Body of pancreas (tissue), 4 donors: ENCODE results near the gene RNF187. TPM values are rescaled to one million over a fixed set of nuclear protein-coding genes. Genes with fewer than 3 reads are reported as not detected.

Experiments used
- ATAC-seq: fragments of 150-250 bp; one replicate; pipeline ENCODE4 v1.9.1; 2016
- DNase-seq, 4 donors: peaks; one replicate each; pipeline ENCODE4 v3.0.0-alpha.2; 2019
- H3K27ac ChIP-seq, 4 donors: fragments of 200-600 bp; sonication (generic); 1 replicate in 3 of 4; 2 replicates in 1 of 4; pipeline versions ENCODE4 v1.5.1 to v1.6.1; 2016 to 2019; ENCODE audit warnings: mild to moderate bottlenecking in 1 of 4, mixed read lengths in 1 of 4, moderate library complexity in 1 of 4
- H3K27me3 ChIP-seq, 2 donors: fragments of 200-600 bp; sonication (generic); one replicate each; pipeline ENCODE4 v1.6.0; 2016; ENCODE audit warnings: mild to moderate bottlenecking in 1 of 2
- H3K36me3 ChIP-seq, 2 donors: fragments of 200-600 bp; sonication (generic); replicated peaks in 1 of 2; 2 replicates each; pipeline ENCODE4 v1.5.1; 2016; ENCODE audit warnings: low read depth in 2 of 2; ENCODE audit not compliant: insufficient read depth in 1 of 2
- H3K4me1 ChIP-seq: fragments of 200-600 bp; sonication (generic); one replicate; pipeline ENCODE4 v1.6.0; 2016
- H3K4me3 ChIP-seq, 2 donors: fragments of 200-600 bp; sonication (generic); 1 replicate in 1 of 2; 2 replicates in 1 of 2; pipeline ENCODE4 v1.5.1; 2016 to 2019
- H3K9me3 ChIP-seq, 3 donors: fragments of 200-600 bp; sonication (generic); 1 replicate in 2 of 3; 2 replicates in 1 of 3; pipeline ENCODE4 v1.5.1; 2016
- CTCF ChIP-seq, 7 experiments: fragments of 450-650 bp in 4 of 7; fragments of 200-600 bp in 3 of 7; sonication (generic) in 3 of 7; IDR thresholded peaks; one replicate each; pipeline ENCODE4 v1.5.1; 2016 to 2019; ENCODE audit warnings: antibody characterized with exemption in 7 of 7
- POLR2A ChIP-seq, 3 donors: fragments of 450-650 bp; IDR thresholded peaks; one replicate each; pipeline ENCODE4 v1.6.1; 2016; ENCODE audit warnings: antibody characterized with exemption in 3 of 3, mild to moderate bottlenecking in 2 of 3
- WGBS, 2 donors: methylation state at CpG; one replicate each; pipeline ENCODE4 v1.1.5; 2017; 5-methylcytosine and 5-hydroxymethylcytosine counted together
- intact Hi-C: fragments of 100-400 bp; cut with DNase I; formaldehyde crosslinking; loops from one replicate; pipeline ENCODE4 v1.15.1; 2023
- total RNA-seq, 2 donors: library from RNA; depleted of rRNA; stranded (reverse); fragments of >200 nt; gene quantifications; one replicate each; pipeline ENCODE4 v1.1.0, GENCODE V29; 2016

Gene RNF187
- total RNA-seq, 2 donors from 2014 or later = 20.0 to 35.9 TPM

- intact Hi-C loops = no loop called here
- no peak for ATAC-seq
These were observed 43.0 kb downstream of the RNF187 start for GRCh38 chr1:228530086-228530758.

GRCh38 chr1:228530951-228531731 is 44.0 kb downstream of the RNF187 start:
- 48 to 61% methylated on average over 3 to 5 of the region's 5 CpGs for WGBS, 2 donors
- ATAC-seq = no peak
- H3K27ac ChIP-seq = no peak overlapping the region
- no peaks in the 10 kb centered on the region for H3K27me3 ChIP-seq
- no peaks in the 10 kb centered on the region for H3K4me1 ChIP-seq
- TF ChIP-seq POLR2A (IDR thresholded peaks at IDR 0.05) = no peak
- TF ChIP-seq CTCF (IDR thresholded peaks at IDR 0.05) = no peak
- intact Hi-C loops = no loop called here
- H3K4me3 ChIP-seq = no peak overlapping the region
- H3K36me3 ChIP-seq = no peaks in the 10 kb centered on the region
- H3K9me3 ChIP-seq = no peaks in the 10 kb centered on the region
- DNase-seq = no peak

More at GRCh38 chr1:228530086-228530758, 43.0 kb downstream of the RNF187 start:
- Histone ChIP-seq H3K36me3 (no peaks in the 10 kb centered on the region), H3K9me3 (no peaks in the 10 kb centered on the region), H3K27ac (no peak overlapping the region), H3K4me3 (no peak overlapping the region), H3K4me1 (no peaks in the 10 kb centered on the region), H3K27me3 (no peaks in the 10 kb centered on the region)
- 66% methylated on average over 3 of the region's 3 CpGs; no CpG with 5 or more reads in 1 of the 2 donors for WGBS, 2 donors
- DNase-seq = no peak
- TF ChIP-seq CTCF (IDR thresholded peaks at IDR 0.05) = no peak
- no peak for TF ChIP-seq POLR2A (IDR thresholded peaks at IDR 0.05)

GRCh38 chr1:228538831-228539230 is 51.6 kb downstream of the RNF187 start:
- Histone ChIP-seq H3K4me1 (no peaks in the 10 kb centered on the region), H3K9me3 (no peaks in the 10 kb centered on the region), H3K36me3 (no peaks in the 10 kb centered on the region), H3K27me3 (no peaks in the 10 kb centered on the region), H3K4me3 (no peak overlapping the region), H3K27ac (no peak overlapping the region)
- no peak for DNase-seq
- ATAC-seq = no peak
- intact Hi-C loops = no loop called here
- no peak for TF ChIP-seq CTCF (IDR thresholded peaks at IDR 0.05)
- 44 to 61% methylated on average over 3 of the region's 3 CpGs for WGBS, 2 donors

- Histone ChIP-seq H3K27me3 (no peaks in the 10 kb centered on the region), H3K9me3 (no peaks in the 10 kb centered on the region), H3K36me3 (no peaks in the 10 kb centered on the region), H3K4me3 (no peak overlapping the region), H3K27ac (no peak overlapping the region), H3K4me1 (no peaks in the 10 kb centered on the region)
- no peak for DNase-seq
- intact Hi-C loops = no loop called here
- TF ChIP-seq CTCF (IDR thresholded peaks at IDR 0.05) (no peak), POLR2A (IDR thresholded peaks at IDR 0.05) (no peak)
- no peak for ATAC-seq
- WGBS, 2 donors = 57 to 58% methylated on average over 9 of the region's 9 CpGs
These were observed 53.2 kb downstream of the RNF187 start for GRCh38 chr1:228540161-228540917.
